Stimulated activated CD4-positive, alpha-beta T cell treated with anti-CD3 and anti-CD28 coated beads, Interleukin-2, amount 100 ng/mL, for 48 hours (primary cell): Measurements from ENCODE around the gene RAX2.
"Not testable (repeated sequence)": the region's sequence is repeated elsewhere in the genome, so short reads cannot be mapped to it uniquely, and the experiment has no call there.

Experiments used
- DNase-seq, 2 donors: peaks; one replicate each; pipeline ENCODE4 v3.0.0-alpha.2; 2020

The RAX2 gene

DNA sequence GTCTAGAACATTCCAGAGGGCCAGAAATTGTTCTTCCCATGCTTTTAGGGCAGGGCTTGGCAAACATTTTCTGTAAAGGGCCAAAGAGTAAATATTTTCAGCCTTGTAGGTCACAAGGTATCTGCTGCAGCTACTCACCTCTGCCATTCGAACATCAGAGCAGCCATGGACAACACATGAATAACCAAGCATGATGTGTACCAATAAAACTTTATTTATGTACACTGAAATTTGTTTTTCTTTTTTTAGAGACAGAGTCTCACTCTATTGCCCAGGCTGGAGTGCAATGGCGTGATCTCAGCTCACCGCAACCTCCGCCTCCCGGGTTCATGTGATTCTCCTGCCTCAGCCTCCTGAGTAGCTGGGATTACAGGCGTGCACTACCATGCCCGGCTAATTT, 14.3 kb downstream of the RAX2 start:
- not testable (repeated sequence) for DNase-seq

DNA sequence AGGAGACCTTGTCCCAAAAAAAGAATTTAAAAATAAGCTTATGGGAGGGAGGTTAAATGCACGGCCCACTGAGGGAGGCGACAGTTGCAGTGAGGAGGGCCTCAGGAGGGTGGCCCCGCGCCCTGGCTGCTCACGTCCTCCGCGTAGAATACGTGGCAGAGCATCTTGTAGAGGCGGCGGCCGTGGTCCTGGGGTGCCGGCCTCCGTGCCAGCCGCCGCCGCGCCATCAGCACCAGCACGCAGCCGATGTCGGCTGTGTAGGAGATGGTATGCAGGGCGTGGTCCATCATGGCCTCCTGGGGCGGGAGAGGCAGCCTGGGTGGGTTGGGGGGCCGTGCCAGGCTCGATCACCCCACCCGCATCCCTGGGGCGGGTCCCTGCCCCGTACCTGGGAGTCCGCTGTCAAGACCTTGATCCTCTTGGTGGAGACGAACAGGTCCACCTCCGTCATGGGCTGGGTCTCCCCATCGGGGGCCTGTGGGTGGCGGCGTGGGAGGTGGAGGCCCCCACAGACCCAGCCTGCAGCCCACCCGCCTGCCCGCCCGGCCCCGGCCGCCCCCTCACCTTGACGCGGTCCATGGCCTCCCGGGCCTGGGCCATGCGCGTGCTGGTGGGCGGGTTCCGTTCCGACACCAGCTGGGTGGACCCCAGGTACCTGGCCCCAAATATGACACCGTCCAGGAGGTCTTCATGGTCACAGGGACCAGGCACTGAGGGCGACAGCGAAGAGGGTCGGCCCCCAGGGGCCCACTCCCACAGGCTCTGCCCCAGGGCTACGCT, 18.2 kb downstream of the RAX2 start:
- DNase-seq = no peak

DNA sequence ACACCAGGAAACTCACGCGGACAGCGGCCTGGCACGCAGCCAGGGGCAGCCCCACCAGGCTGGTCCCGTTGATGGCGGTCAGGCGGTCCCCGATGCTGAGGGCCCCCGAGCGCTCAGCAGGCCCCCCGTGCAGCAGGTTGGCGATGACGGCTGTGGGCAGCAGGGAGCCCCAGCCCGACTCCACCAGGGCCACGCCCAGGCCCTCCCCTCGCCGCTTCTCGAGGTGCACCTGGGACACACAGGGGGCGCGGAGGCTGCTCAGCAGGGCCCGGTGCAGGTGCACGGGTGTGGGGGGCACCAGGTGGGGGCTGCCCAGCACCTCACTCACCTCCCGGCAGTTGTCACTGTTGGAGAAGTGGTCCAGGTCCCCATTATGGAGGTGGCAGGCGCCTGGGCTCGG, 19.5 kb downstream of the RAX2 start:
- no peak for DNase-seq

DNA sequence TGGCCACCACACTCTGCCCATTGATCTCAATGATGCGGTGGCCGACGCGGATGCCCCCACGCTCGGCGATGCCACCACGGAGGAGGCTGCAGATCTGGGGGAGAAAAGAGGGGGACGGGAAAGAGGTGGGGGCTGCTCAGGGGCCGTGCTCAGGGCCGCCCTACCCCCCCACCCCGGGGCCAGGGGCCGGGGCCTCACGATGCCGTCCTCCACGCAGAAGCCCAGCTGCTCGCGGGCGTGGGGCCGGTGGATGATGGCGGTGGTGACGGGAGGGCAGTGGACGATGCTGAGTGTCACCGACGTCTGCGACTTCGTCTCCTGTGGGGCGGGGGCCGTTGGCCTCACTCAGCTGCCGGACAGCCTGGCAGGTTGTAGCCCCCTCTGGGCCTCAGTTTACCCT, 20.8 kb downstream of the RAX2 start:
- DNase-seq = no peak

DNA sequence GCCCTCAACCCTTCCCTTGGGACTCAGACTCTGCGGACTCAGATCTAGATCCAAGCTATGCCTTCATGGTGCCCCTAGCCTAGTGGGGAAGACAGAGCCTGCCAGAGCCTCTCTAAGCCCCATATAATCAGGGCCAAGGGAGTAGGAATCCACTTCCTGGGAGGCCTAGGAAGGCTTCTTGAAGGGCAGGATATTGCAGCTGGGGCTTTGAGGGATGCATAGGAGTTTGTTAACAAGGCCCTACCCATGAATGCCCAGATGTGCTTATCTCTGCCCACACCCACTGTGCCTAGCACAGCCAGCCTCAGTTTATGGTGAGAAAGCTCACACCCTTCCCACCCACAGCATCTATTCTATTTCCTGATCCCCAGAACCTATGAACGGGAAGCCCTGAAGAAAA, 21.8 kb downstream of the RAX2 start:
- no peak for DNase-seq

DNA sequence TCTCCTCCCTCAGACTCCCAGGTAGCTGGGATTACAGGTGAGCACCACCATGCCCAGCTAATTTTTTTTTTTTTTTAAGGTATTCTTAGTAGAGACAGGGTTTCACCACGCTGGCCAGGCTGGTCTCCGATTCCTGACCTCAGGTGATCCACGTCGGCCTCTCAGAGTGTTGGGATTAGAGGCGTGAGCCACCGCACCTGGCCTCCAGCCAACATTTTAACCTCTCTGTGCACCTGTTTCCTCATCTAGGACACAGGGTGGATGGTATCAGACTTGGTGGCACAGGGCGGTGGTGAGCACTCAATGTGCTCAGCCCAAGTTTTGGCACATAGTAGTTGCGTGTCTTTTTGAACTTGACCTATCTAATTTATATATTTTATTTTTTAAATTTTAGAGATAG, 23.1 kb downstream of the RAX2 start:
- no peak for DNase-seq

DNA sequence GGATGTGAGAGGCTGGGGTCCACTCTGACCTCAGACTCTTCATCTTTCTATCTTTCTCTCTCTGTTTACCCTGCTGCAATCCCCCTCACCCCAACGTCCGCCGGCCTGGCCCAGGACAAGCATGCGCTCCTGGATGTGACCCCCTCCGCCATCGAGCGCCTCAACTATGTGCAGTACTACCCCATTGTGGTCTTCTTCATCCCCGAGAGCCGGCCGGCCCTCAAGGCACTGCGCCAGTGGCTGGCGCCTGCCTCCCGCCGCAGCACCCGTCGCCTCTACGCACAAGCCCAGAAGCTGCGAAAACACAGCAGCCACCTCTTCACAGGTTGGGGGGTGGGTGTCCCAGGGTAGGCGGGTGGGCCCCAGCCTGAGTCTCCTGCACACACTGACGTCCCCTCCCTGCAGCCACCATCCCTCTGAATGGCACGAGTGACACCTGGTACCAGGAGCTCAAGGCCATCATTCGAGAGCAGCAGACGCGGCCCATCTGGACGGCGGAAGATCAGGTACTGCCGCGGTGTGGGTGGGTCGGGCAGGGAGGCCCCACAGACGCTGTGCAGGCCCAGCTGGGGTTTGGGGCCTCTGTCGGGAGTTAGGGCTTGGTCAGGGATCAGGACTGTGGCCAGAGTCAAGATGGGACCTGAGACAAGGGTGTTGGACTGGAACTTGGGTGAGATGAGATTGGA, 25.5 kb downstream of the RAX2 start:
- no peak for DNase-seq

DNA sequence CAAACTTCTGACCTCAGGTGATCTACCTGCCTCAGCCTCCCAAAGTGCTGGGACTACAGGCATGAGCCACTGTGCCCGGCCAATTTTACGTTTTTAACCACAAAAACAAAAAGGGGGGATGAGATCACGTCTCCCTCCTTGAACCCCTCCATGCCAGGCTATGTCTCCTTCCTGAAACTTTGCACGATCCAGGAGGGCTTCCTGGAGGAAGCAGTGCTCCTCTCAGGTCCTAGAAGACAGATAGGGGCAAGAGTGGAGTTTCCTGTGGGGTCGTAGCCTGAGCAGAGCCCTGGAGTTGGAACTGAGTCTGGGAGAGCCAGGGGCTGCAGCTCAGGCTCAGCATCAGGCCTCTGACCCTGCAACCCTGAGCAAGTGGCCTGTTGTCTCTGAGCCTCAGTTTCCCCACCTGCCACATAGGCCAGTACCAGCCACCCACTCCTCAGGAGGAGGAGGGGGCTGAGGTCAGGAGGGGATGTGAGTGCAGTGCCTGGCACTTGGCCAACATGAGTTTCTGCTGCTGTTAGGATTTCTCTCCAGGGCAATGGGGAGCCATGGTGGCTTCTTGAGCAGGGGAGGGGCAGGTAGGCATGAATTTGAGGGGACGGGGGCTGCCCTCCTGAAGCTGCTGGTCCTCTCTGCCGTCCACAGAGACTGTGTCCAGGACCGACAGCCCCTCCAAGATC, 26.5 kb downstream of the RAX2 start:
- DNase-seq = no peak

DNA sequence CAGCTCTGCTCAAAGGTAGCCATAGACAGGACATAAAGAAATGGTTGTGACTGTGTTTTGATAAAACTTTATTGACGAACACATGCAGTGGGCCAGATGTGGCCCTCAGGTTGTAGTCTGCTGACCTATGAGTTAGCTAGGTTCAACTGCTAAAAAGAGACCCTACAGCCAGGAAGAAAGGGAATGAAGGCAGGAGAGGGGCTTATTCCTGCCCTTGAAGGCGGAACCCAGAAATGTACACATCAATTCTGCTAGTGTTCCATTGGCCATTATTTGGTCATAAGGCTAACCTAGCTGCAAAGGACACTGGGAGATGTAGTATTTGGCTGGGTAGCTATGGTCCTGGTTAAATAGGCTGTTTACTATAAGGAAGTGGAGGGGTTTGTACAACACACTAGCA, 28.5 kb downstream of the RAX2 start:
- DNase-seq = no peak

DNA sequence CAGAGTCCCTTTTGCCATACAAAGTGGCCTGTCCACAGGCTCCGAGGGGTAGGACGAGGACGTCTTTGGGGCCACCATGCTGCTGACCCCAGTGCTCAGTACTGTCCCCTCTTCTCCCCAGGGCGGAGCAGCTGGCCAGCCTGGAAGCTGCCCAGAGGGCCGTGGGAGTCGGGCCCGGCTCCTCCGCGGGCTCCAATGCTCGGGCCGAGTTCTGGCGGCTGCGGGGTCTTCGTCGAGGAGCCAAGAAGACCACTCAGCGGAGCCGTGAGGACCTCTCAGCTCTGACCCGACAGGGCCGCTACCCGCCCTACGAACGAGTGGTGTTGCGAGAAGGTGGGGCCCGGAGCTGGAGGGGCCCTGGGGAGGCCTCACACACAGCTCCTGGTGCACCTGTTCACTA, 31.6 kb downstream of the RAX2 start:
- DNase-seq = no peak

DNA sequence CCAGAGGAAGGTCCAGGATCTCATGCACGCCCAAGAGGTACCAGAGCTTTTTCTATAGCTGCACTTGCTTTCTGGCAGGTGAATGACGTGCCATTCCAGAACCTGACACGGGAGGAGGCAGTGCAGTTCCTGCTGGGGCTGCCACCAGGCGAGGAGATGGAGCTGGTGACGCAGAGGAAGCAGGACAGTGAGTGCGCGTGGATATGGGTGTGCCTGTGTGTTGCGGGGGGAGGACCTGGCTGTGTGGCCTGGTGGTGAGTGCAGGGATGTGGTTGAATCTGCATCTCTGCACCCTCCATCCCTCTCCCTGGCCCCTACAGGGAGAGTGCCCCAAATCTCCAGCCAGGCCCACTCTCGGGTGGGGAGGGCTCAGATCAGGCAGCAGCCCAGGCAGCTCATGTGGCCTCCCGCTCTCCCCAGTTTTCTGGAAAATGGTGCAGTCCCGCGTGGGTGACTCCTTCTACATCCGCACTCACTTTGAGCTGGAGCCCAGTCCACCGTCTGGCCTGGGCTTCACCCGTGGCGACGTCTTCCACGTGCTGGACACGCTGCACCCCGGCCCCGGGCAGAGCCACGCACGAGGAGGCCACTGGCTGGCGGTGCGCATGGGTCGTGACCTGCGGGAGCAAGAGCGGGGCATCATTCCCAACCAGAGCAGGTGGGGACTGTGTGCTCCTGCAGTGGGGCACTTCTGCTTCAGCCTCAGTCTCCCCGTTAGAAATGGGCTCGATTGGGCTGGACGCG, 33.4 kb downstream of the RAX2 start:
- no peak for DNase-seq

DNA sequence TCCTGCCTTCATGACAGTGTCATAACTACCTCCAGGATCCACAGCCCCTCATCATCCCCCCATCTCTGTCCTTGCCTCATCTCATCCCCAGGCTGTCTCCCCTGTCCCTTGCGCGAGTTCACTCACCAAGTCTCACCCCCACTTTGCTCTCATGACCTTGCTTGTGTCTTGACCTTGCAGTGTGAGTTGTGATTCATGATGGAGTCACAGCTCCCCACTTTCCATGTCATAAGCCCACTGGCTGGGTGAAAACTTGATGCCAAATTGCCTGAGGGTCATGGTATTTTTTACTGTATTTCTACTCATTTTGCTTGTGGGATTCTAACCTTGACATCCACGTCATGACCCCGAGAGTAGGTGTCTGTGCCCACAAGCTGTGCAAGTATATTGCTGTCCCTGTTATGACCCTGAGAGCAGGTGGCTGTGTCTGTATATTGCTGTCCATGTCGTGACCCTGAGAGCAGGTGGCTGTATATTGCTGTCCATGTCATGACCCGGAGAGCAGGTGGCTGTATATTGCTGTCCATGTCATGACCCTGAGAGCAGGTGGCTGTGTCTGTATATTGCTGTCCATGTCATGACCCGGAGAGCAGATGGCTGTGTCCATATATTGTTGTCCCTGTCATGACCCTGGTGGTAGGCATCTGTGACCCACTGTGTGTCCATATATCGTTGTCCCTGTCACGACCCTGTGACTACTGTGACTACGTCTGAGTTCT, 34.4 kb downstream of the RAX2 start:
- no peak for DNase-seq

DNA sequence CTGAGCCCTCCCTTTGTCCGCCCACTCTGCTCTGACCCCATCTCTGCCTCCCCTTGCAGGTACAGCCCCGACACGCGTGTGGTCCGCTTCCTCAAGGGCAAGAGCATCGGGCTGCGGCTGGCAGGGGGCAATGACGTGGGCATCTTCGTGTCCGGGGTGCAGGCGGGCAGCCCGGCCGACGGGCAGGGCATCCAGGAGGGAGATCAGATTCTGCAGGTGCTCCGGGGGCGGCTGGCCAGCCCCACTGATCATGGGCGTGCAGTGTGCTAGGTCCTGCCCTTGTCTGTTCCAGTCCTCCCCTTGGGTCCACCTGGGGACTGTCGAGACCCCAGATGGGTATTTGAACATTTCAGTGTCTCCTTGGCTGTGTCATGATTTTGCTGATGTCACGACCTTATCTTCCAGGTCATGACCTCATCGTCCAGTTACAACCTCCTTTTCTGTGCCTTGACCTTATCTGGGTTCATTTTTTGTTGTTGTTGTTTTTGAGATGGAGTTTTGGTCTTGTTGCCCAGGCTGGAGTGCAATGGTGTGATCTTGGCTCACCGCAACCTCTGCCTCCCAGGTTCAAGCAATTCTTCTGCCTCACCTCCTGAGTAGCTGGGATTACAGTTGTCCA, 35.8 kb downstream of the RAX2 start:
- no peak for DNase-seq

DNA sequence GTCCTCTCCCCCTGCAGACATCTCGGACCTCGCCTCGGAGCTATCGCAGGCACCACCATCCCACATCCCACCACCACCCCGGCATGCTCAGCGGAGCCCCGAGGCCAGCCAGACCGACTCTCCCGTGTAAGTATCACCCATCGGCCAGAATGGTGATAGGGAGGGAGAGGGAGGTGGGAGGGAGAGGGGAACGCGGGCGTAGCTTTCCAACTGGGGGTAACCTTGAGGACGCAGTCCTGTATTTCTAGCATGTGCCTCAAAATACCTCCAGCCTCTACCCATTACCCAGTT, 37.8 kb downstream of the RAX2 start:
- DNase-seq = no peak

DNA sequence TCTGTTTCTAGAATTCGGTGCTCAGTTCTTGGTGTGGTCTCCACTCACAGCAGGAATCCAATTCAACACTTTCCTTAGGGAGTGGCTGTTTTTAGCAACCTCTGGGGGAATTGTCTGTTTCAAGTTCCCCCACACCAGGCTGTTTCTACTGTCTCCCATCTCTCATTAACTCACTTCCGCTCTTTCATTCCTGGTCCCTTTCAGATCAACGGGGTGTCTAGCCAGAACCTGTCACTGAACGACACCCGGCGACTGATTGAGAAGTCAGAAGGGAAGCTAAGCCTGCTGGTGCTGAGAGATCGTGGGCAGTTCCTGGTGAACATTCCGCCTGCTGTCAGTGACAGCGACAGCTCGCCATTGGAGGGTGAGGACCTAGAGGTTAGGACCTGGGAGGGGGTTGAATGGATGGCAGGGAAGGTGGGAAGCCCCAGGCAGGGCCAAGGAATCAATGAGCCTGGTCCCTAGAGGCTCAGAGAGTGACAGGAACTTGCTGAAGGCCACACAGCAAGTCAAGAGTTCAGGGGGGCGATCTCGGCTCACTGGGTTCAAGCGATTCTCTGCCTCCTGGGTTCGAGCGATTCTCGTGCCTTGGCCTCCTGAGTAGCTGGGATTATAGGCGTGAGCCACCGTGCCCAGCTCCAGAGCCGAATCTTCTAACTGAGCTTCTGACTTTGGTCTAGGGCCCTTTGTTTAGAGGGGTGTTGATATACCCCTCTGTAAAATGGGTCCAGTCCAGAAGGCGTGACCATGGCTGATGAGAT, 38.3 kb downstream of the RAX2 start:
- no peak for DNase-seq

DNA sequence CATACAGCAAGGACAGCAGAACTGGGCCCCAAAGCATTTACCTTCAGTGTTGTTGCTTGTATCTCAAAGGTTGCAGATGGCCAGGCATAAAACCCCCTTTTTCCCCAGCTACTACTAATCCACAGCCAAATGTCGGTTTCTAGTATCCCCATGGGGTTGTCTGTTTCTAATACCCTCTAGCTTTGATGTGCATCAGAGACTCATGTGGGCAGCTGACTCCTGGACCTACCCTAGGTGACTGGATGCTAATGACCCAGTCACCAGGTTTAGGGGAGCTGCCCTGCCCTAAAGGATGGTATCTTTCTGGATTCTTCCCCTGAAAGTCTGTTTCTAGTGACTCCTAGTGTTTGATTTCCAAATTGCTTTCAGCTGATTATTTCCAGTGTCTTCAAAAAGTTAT, 39.9 kb downstream of the RAX2 start:
- no peak for DNase-seq

DNA sequence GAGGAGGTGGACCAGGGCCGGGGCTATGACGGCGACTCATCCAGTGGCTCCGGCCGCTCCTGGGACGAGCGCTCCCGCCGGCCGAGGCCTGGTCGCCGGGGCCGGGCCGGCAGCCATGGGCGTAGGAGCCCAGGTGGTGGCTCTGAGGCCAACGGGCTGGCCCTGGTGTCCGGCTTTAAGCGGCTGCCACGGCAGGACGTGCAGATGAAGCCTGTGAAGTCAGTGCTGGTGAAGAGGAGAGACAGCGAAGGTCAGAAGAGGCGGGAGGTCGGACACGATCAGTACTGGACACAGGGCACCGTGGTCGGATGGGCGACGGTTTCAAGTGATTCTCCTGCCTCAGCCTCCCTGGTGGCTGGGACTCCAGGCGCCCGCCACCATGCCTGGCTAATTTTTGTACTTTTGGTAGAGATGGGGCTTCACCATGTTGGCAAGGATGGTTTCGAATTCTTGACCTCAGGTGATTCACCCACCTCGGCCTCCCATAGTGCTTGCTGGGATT, 41.5 kb downstream of the RAX2 start:
- DNase-seq = no peak

DNA sequence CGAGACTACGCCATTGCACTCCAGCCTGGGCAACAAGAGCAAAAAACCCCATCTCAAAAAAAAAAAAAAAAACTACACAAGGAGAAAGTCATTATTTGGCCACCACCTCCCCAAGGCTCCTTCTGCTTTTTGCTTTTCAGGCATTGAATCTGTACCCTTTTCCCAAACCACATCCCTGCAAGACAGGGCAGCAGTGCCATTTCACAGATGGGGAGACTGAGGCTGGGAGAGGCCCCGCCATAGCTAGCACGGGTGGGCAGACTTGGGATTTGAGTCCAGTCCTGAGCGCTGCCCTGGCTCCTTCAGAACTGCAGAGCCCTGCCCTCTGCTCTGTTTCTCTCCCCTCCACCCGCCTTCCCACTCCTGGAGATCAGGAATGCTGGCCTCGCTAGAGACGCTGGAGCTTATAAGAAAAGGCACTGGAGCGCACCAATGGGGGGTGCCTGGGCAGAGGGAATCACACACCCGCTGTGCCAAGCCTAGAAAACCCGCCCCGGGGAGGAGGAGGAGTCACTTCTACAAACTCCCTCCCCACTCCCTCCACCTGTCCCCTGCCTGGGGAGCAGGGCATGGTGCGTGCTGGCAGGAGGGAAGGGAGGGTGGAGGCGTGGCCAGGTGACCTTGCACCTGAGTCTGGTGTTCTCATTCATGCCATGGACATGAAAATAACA, 46.3 kb downstream of the RAX2 start:
- no peak for DNase-seq

DNA sequence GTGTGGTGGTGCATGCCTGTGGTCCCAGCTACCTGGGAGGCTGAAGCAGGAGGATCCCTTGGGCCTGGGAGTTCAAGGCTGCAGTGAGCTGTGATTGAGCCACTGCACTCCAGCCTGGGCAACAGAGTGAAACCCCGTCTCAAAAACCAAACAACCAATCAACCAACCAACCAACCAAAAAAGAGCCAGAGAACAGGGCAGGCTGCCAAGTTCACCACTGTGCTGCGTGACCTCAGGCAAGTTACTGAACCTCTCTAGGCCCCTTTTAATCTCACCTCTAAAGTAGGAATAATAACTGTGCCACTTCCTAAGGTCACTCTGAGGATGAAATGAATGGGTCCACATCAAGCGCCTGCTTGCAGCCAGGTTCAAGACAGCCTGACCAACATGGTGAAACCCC, 46.9 kb downstream of the RAX2 start:
- no peak for DNase-seq

DNA sequence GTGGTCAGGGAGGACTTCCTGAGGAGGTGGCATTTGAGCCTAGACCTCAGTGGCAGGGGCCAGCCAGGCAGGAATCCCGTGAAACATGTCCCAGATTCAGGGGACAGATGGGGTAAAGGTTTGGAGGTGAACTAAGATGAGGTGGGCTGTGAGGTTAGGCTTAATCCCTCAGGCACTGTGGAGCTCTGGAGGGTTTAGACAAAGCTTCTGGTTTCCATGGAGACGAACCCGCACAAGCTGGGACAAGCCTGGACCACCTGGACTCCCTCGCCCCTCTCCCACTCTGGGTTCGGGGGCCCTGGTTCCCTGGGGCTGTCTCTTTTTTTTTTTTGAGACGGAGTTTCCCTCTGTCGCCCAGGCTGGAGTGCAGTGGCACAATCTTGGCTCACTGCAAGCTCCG, 48.1 kb downstream of the RAX2 start:
- DNase-seq = no peak

DNA sequence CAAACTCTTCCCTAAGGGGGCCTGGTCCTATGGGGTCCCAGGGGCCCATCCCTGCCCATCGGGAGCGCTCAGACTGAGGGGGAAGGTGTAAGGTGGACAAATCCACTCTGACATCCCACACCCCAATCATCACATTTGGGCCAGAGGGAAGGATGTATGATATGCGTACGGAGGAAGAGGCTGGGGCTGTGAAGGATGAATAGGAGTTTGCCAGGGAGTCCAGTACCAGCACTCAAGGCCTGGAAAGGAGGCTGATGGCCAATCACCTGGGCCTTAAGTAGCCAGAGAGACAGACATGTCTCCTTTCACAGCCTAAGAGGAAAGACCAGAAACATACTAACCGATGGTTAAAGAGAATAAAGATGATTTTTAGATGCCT, 48.9 kb downstream of the RAX2 start:
- DNase-seq = no peak
